Stimulated activated CD8-positive, alpha-beta memory T cell treated with anti-CD3 and anti-CD28 coated beads, Interleukin-2, amount 100 ng/mL, for 48 hours (primary cell): ENCODE data around the gene PTPRJ.

Source experiments
- DNase-seq, 2 donors: peaks; one replicate each; pipeline ENCODE4 v3.0.0-alpha.2; 2020; ENCODE audit warnings: low read depth in 2 of 2

Gene PTPRJ

GRCh38 chr11:47967577-47968525 lies 12.5 kb upstream of the PTPRJ start:
- DNase-seq, result no peak

GRCh38 chr11:47969401-47969800 lies 11.0 kb upstream of the PTPRJ start:
- no peak for DNase-seq

- DNase-seq, result no peak
Observed at GRCh38 chr11:47971501-47971900, 8.9 kb upstream of the PTPRJ start.

- DNase-seq, result no peak
Observed at GRCh38 chr11:47973173-47973572, 7.2 kb upstream of the PTPRJ start.

- DNase-seq, result no peak
Observed at GRCh38 chr11:47976931-47977330, 3.4 kb upstream of the PTPRJ start.

- DNase-seq, result no peak
Observed at GRCh38 chr11:47977623-47978022, 2.7 kb upstream of the PTPRJ start.

GRCh38 chr11:47979378-47980087 lies 826 bp upstream of the PTPRJ start:
- DNase-seq, result no peak

GRCh38 chr11:47980907-47981621 lies 705 bp downstream of the PTPRJ start:
- no peak for DNase-seq

GRCh38 chr11:47981667-47982404 lies 1.5 kb downstream of the PTPRJ start:
- no peak for DNase-seq

GRCh38 chr11:47982616-47983015 lies 2.3 kb downstream of the PTPRJ start:
- no peak for DNase-seq

- DNase-seq, result no peak
Observed at GRCh38 chr11:47983464-47984397, 3.4 kb downstream of the PTPRJ start.

GRCh38 chr11:47986219-47986618 lies 5.9 kb downstream of the PTPRJ start:
- DNase-seq, result no peak

- DNase-seq, result no peak
Observed at GRCh38 chr11:47986742-47987141, 6.4 kb downstream of the PTPRJ start.

- DNase-seq, result no peak
Observed at GRCh38 chr11:47987310-47987709, 7.0 kb downstream of the PTPRJ start.

GRCh38 chr11:47987781-47988180 lies 7.4 kb downstream of the PTPRJ start:
- no peak for DNase-seq

- no peak for DNase-seq
Observed at GRCh38 chr11:47989779-47990178, 9.4 kb downstream of the PTPRJ start.

- DNase-seq, result no peak
Observed at GRCh38 chr11:47991266-47991830, 11.0 kb downstream of the PTPRJ start.

- no peak for DNase-seq
Observed at GRCh38 chr11:47991894-47992293, 11.5 kb downstream of the PTPRJ start.

GRCh38 chr11:47992959-47993820 lies 12.8 kb downstream of the PTPRJ start:
- no peak for DNase-seq
